RCC 7860 (cell line): ENCODE data around the gene LST1.

Source experiments
- DNase-seq: peaks from one replicate; pipeline ENCODE4 v3.0.0-alpha.2; 2015; ENCODE audit warnings: low spot score
- FAIRE-seq: peaks from 2 replicates; lab custom pipeline; 2012; peaks lifted over from hg19 to GRCh38; lab: Jason Lieb, UNC

LST1 gene

GRCh38 chr6:31615748-31616147 is 29.7 kb downstream of the LST1 start:
- DNase-seq (no peak), FAIRE-seq (no peak)

- no peak for DNase-seq
- no peak for FAIRE-seq
Observed at GRCh38 chr6:31617010-31617409, 30.9 kb downstream of the LST1 start.

- FAIRE-seq, result peak; percentile 89
- DNase-seq, result peak; percentile 97
Observed at GRCh38 chr6:31619805-31620585, 33.9 kb downstream of the LST1 start.

- FAIRE-seq, result no peak
- peak; percentile 42 for DNase-seq
Observed at GRCh38 chr6:31620586-31621319, 34.7 kb downstream of the LST1 start, which contains the start of gene PRRC2A. TSS of gene PRRC2A (plus strand) at chr6:31620715. CDS start at chr6:31622790, 2,075 bp downstream.

GRCh38 chr6:31621320-31621939 is 35.4 kb downstream of the LST1 start:
- no peak for FAIRE-seq
- no peak for DNase-seq

GRCh38 chr6:31621991-31622390 is 35.9 kb downstream of the LST1 start:
- DNase-seq, result no peak

GRCh38 chr6:31622684-31623091 is 36.6 kb downstream of the LST1 start:
- FAIRE-seq, result no peak
- DNase-seq, result no peak

More at GRCh38 chr6:31621991-31622390, 35.9 kb downstream of the LST1 start:
- no peak for FAIRE-seq

GRCh38 chr6:31624070-31624469 is 38.0 kb downstream of the LST1 start:
- DNase-seq (no peak), FAIRE-seq (no peak)

GRCh38 chr6:31626952-31627351 is 40.9 kb downstream of the LST1 start:
- FAIRE-seq, result no peak
- no peak for DNase-seq

- DNase-seq, result no peak
- FAIRE-seq, result no peak
Observed at GRCh38 chr6:31627690-31628287, 41.7 kb downstream of the LST1 start.

- FAIRE-seq (no peak), DNase-seq (no peak)
Observed at GRCh38 chr6:31629014-31629413, 42.9 kb downstream of the LST1 start.

- no peak for FAIRE-seq
- DNase-seq, result no peak
Observed at GRCh38 chr6:31630177-31630934, 44.3 kb downstream of the LST1 start.

GRCh38 chr6:31631209-31631608 is 45.1 kb downstream of the LST1 start:
- FAIRE-seq, result no peak
- no peak for DNase-seq

GRCh38 chr6:31631681-31632278 is 45.7 kb downstream of the LST1 start:
- no peak for FAIRE-seq
- no peak for DNase-seq

- no peak for FAIRE-seq
- no peak for DNase-seq
Observed at GRCh38 chr6:31632279-31632946, 46.3 kb downstream of the LST1 start.

- DNase-seq (no peak), FAIRE-seq (no peak)
Observed at GRCh38 chr6:31633447-31633846, 47.4 kb downstream of the LST1 start.

- no peak for DNase-seq
- FAIRE-seq, result no peak
Observed at GRCh38 chr6:31634131-31634530, 48.1 kb downstream of the LST1 start.

- no peak for DNase-seq
- FAIRE-seq, result no peak
Observed at GRCh38 chr6:31634969-31635575, 49.0 kb downstream of the LST1 start.
